Measurements from ENCODE around the gene MRPL24. TPM values are rescaled to one million over a fixed set of nuclear protein-coding genes. Genes with fewer than 3 reads are reported as not detected.
A peak's percentile ranks its signal among the peaks of the same experiment; 100 is the strongest.

The MRPL24 gene
- total and polyA plus RNA-seq, 2 of the 13 experiments (the other 11 are each of a cell fraction or from before 2014, with no cell fraction given), result 38.1 to 42.9 TPM

DNA sequence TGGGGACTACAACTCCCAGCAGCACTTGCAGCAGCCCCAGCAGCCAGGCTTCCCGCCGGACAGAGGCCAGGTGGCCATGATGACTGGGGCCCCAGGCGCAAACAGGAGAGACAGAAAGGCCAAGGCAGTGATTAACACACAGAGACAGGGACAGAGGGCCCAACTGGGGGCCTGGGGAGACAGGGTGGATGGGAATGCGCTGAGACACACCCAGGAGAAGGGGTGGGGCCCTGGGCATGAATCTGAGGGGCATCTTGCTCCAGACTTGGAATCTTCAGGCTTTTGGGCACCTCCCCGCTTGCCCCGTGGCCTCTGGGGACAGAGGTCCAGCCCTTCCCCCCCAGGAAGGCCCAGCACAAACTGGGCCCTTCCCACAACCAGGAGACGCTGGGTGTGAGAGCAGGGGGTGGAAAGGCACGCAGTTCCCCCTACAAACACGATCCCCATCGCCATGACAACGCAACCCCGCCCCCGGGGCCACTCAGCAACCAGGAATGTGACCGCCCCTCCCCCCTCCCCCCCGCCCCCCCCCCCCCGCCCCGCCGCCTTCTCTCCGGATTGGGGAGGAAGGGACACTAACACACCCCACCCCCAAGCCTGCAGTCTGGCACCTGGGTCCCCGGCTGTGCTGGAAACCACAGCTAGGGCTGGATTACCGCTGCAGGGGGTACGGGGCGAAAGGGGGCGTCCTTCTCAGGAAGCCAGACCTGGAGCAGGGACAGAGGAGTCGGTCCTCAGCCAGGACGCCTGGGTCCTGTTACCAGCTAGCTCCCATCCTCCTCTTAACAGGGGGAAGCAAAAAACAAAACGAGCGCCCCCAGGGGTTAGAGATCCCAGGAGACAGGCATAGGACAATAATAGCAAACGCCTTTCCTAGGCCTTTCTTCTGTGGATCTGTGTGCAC is 6.1 kb upstream of the MRPL24 start (continued):
- TF ChIP-seq, protein P1, sequence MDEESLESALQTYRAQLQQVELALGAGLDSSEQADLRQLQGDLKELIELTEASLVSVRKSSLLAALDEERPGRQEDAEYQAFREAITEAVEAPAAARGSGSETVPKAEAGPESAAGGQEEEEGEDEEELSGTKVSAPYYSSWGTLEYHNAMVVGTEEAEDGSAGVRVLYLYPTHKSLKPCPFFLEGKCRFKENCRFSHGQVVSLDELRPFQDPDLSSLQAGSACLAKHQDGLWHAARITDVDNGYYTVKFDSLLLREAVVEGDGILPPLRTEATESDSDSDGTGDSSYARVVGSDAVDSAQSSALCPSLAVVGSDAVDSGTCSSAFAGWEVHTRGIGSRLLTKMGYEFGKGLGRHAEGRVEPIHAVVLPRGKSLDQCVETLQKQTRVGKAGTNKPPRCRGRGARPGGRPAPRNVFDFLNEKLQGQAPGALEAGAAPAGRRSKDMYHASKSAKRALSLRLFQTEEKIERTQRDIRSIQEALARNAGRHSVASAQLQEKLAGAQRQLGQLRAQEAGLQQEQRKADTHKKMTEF (CRISPR knock-in tag; IDR thresholded peaks at IDR 0.05), result peak; percentile 54
- TF ChIP-seq ZNF296 (CRISPR knock-in tag; conservative IDR thresholded peaks at IDR 0.05), result no peak
- TF ChIP-seq, protein P2, sequence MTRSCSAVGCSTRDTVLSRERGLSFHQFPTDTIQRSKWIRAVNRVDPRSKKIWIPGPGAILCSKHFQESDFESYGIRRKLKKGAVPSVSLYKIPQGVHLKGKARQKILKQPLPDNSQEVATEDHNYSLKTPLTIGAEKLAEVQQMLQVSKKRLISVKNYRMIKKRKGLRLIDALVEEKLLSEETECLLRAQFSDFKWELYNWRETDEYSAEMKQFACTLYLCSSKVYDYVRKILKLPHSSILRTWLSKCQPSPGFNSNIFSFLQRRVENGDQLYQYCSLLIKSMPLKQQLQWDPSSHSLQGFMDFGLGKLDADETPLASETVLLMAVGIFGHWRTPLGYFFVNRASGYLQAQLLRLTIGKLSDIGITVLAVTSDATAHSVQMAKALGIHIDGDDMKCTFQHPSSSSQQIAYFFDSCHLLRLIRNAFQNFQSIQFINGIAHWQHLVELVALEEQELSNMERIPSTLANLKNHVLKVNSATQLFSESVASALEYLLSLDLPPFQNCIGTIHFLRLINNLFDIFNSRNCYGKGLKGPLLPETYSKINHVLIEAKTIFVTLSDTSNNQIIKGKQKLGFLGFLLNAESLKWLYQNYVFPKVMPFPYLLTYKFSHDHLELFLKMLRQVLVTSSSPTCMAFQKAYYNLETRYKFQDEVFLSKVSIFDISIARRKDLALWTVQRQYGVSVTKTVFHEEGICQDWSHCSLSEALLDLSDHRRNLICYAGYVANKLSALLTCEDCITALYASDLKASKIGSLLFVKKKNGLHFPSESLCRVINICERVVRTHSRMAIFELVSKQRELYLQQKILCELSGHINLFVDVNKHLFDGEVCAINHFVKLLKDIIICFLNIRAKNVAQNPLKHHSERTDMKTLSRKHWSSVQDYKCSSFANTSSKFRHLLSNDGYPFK (CRISPR knock-in tag; IDR thresholded peaks at IDR 0.05; ENCODE audit: borderline replicate concordance), result no peak
- no peak for TF ChIP-seq ZNF607 (CRISPR knock-in tag; IDR thresholded peaks at IDR 0.05; ENCODE audit: borderline replicate concordance)
- peak; percentile 43; the same call in 1 of the 2 replicates for TF ChIP-seq MAZ (IDR thresholded peaks at IDR 0.05; ENCODE audit: borderline replicate concordance, low read depth, low read length)
- no peak for TF ChIP-seq MAZ (CRISPR knock-in tag; IDR thresholded peaks at IDR 0.05; ENCODE audit: low read depth)
- no peak for TF ChIP-seq SALL2 (CRISPR knock-in tag; IDR thresholded peaks at IDR 0.05)
- no peak for TF ChIP-seq ZNF547 (CRISPR knock-in tag; IDR thresholded peaks at IDR 0.05)
- no peak for TF ChIP-seq DNMT3B (CRISPR knock-in tag; conservative IDR thresholded peaks at IDR 0.05)
- TF ChIP-seq, protein P3, sequence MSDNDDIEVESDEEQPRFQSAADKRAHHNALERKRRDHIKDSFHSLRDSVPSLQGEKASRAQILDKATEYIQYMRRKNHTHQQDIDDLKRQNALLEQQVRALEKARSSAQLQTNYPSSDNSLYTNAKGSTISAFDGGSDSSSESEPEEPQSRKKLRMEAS (IDR thresholded peaks at IDR 0.05), result peak; percentile 46
- no peak for TF ChIP-seq SATB2 (CRISPR knock-in tag; IDR thresholded peaks at IDR 0.05)
- no peak for TF ChIP-seq MAFK (conservative IDR thresholded peaks at IDR 0.05 in 1 of 2, IDR thresholded peaks at IDR 0.05 in 1 of 2; ENCODE audit: low read length in 2 of 2)
- TF ChIP-seq, protein P4, sequence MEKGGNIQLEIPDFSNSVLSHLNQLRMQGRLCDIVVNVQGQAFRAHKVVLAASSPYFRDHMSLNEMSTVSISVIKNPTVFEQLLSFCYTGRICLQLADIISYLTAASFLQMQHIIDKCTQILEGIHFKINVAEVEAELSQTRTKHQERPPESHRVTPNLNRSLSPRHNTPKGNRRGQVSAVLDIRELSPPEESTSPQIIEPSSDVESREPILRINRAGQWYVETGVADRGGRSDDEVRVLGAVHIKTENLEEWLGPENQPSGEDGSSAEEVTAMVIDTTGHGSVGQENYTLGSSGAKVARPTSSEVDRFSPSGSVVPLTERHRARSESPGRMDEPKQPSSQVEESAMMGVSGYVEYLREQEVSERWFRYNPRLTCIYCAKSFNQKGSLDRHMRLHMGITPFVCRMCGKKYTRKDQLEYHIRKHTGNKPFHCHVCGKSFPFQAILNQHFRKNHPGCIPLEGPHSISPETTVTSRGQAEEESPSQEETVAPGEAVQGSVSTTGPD (CRISPR knock-in tag; IDR thresholded peaks at IDR 0.05), result no peak
- no peak for TF ChIP-seq ZNF207 (IDR thresholded peaks at IDR 0.05; ENCODE audit: borderline replicate concordance)
- no peak for TF ChIP-seq ZSCAN20 (CRISPR knock-in tag; IDR thresholded peaks at IDR 0.05; ENCODE audit: borderline replicate concordance)
- no peak for TF ChIP-seq ZNF879 (CRISPR knock-in tag; IDR thresholded peaks at IDR 0.05)
- TF ChIP-seq ATF7 (IDR thresholded peaks at IDR 0.05), result no peak
- no peak for TF ChIP-seq ATF7 (CRISPR knock-in tag; IDR thresholded peaks at IDR 0.05)
- TF ChIP-seq, protein P5, sequence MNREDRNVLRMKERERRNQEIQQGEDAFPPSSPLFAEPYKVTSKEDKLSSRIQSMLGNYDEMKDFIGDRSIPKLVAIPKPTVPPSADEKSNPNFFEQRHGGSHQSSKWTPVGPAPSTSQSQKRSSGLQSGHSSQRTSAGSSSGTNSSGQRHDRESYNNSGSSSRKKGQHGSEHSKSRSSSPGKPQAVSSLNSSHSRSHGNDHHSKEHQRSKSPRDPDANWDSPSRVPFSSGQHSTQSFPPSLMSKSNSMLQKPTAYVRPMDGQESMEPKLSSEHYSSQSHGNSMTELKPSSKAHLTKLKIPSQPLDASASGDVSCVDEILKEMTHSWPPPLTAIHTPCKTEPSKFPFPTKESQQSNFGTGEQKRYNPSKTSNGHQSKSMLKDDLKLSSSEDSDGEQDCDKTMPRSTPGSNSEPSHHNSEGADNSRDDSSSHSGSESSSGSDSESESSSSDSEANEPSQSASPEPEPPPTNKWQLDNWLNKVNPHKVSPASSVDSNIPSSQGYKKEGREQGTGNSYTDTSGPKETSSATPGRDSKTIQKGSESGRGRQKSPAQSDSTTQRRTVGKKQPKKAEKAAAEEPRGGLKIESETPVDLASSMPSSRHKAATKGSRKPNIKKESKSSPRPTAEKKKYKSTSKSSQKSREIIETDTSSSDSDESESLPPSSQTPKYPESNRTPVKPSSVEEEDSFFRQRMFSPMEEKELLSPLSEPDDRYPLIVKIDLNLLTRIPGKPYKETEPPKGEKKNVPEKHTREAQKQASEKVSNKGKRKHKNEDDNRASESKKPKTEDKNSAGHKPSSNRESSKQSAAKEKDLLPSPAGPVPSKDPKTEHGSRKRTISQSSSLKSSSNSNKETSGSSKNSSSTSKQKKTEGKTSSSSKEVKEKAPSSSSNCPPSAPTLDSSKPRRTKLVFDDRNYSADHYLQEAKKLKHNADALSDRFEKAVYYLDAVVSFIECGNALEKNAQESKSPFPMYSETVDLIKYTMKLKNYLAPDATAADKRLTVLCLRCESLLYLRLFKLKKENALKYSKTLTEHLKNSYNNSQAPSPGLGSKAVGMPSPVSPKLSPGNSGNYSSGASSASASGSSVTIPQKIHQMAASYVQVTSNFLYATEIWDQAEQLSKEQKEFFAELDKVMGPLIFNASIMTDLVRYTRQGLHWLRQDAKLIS (CRISPR knock-in tag; IDR thresholded peaks at IDR 0.05), result no peak
- no peak for TF ChIP-seq MIER2 (CRISPR knock-in tag; IDR thresholded peaks at IDR 0.05)

All from HepG2 (cell line).